ENCODE data around the gene PDZD8.

GRCh38 chr10:117350909-117351308, 24.3 kb downstream of the PDZD8 start:
- no peak for TF ChIP-seq CTCF (conservative IDR thresholded peaks at IDR 0.05; ENCODE audit: low read length)
- TF ChIP-seq EZH2phosphoT487 (IDR thresholded peaks at IDR 0.05; ENCODE audit: borderline replicate concordance, low read depth, low read length): no peak

Data from OCI-LY7 (cell line).